Frontal cortex (tissue), 4 donors: ENCODE results near the gene FHL1. TPM values are rescaled to one million over a fixed set of nuclear protein-coding genes. Genes with fewer than 3 reads are reported as not detected.
"Not testable (repeated sequence)": the region's sequence is repeated elsewhere in the genome, so short reads cannot be mapped to it uniquely, and the experiment has no call there.

Experiments used
- DNase-seq, 2 donors: peaks; one replicate each; pipeline ENCODE4 v3.0.0; 2012; ENCODE audit warnings: low spot score in 2 of 2
- FAIRE-seq: peaks from 2 replicates; lab custom pipeline; 2012; peaks lifted over from hg19 to GRCh38; lab: Jason Lieb, UNC
- total RNA-seq: library from RNA; depleted of rRNA; stranded (reverse); fragments of >200 nt; gene quantifications from one replicate; pipeline ENCODE4 v1.2.3, GENCODE V29; 2014
- donor health status: control.
- donor health status: control.
- donor health status: control.

The FHL1 gene
- total RNA-seq, 1 donor from 2014 or later, result 90.1 TPM

DNA sequence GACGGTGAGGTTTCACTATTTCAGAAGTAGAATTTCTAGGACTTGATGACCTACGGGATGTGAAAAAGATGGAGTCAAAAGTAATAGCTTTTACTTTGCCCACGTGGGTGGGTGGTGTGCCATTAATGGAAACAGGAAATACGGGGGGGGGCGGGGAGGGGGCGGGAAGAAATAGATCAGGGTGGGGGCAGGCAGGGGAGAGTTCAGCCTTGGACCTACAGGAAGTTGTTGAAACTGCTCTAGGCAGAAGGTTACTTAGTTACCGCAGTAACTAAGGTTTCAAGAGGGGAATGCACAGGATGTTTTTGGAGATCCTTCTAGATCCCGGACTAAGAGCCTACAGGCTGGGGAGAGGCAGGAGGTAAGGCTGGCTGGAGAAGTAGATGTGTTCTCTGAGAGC is 3.6 kb upstream of the FHL1 start:
- no peak for FAIRE-seq

DNA sequence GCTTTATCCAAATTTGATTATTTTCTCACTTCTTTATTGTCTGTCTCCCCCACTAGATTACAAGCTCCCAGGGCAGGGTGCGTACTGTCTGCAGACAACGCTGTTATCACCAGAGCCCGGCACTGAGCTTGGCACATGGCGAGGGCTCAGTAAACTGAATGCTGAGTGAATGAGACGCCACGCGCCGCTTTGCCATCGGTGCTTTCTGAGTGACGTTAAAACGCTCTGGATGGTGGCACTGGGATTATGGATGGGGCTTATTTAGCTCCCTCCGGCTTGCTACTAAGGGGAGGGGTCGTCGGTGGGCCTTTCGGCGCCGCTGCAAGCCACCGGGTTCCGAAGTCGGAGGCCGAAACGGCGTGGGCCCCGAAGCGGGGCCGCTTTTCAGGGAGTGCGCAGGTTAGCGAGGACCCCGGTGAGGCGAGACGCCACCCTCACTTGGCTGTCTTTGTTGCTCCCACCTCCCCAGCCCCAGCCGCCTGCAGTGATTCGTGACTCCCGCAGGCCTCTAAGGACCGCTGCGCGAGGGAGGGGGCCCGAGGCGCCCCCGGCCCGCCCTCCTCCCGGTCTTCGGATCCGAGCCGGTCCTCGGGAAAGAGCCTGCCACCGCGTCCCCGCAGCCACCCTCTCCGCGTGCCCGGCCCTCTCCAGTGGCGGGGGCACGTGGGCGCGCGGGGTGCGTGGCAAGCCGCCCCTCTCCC is 569 bp upstream of the FHL1 start:
- FAIRE-seq (no peak), DNase-seq (no peak)

More for the DNA sequence above, 3.6 kb upstream of the FHL1 start:
- no peak for DNase-seq

GRCh38 chrX:136147976-136148375 is 643 bp downstream of the FHL1 start:
- FAIRE-seq (no peak), DNase-seq (peak in 1 of 2 donors; percentile 20)

DNA sequence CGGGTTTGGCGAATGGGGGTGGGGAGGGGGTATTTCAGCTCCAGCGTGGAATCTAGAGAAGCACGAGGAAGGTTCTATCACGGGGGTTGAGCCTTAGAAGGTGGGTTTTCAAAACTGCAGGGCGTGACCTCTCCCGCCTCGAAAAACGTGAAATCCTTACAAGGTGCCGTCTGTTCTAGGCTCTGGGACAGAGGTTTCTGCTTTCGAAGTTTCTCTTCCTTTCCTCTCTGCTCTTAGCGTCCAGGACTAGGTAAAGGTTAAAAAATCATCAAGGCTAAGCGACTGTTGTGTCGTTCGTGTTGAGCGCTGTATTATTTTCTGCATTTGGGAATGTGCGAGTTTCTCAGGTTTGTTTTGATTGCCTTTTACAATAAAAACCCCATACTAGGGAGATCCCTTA is 1.1 kb downstream of the FHL1 start:
- DNase-seq (no peak), FAIRE-seq (no peak)

DNA sequence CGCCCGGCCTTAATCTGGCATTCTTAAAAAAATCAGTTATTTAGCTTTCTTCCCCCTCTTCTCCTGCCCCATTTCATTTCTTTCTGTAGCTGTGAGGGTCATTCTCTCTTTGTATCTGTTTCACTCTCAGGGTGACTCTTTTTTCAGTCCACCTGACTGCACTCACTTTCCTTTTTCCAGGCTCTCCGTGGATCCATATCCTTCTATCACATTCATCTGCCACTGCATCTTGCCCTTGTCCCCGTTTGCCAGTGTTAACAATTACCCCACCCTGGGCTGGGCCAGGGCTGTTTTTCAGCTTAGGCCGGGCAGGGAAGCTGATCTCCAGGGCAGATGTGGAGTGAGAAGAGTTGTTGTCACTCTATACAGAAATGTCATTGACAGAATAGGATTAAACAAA is 7.7 kb downstream of the FHL1 start:
- FAIRE-seq, result no peak
- no peak for DNase-seq

GRCh38 chrX:136156560-136157117 is 9.3 kb downstream of the FHL1 start:
- FAIRE-seq (no peak), DNase-seq (no peak)

- FAIRE-seq, result no peak
These were observed 9.9 kb downstream of the FHL1 start for GRCh38 chrX:136157187-136157586.

GRCh38 chrX:136158685-136159084 is 11.4 kb downstream of the FHL1 start:
- FAIRE-seq, result no peak

More at GRCh38 chrX:136157187-136157586, 9.9 kb downstream of the FHL1 start:
- no peak for DNase-seq

GRCh38 chrX:136159611-136160025 is 12.3 kb downstream of the FHL1 start:
- FAIRE-seq, result no peak
- no peak for DNase-seq

More at GRCh38 chrX:136158685-136159084, 11.4 kb downstream of the FHL1 start:
- no peak for DNase-seq

GRCh38 chrX:136162827-136163570 is 15.7 kb downstream of the FHL1 start:
- DNase-seq, result no peak
- no peak for FAIRE-seq

GRCh38 chrX:136163689-136164088 is 16.4 kb downstream of the FHL1 start:
- DNase-seq, result no peak
- FAIRE-seq, result no peak

GRCh38 chrX:136165406-136165805 is 18.1 kb downstream of the FHL1 start:
- FAIRE-seq, result no peak
- no peak for DNase-seq

- FAIRE-seq (no peak), DNase-seq (no peak)
These were observed 19.0 kb downstream of the FHL1 start for GRCh38 chrX:136166221-136166855.

- DNase-seq, FAIRE-seq: not testable (repeated sequence)
These were observed 20.7 kb downstream of the FHL1 start for GRCh38 chrX:136167989-136168388.

- DNase-seq (peak in 1 of 2 donors; percentile 34), FAIRE-seq (no peak)
These were observed 21.8 kb downstream of the FHL1 start for GRCh38 chrX:136168929-136169735.

GRCh38 chrX:136170139-136170800 is 22.9 kb downstream of the FHL1 start:
- no peak for DNase-seq
- FAIRE-seq, result no peak

GRCh38 chrX:136171420-136171819 is 24.1 kb downstream of the FHL1 start:
- FAIRE-seq (no peak), DNase-seq (no peak)

GRCh38 chrX:136176399-136176825 is 29.1 kb downstream of the FHL1 start:
- FAIRE-seq (no peak), DNase-seq (no peak)

DNA sequence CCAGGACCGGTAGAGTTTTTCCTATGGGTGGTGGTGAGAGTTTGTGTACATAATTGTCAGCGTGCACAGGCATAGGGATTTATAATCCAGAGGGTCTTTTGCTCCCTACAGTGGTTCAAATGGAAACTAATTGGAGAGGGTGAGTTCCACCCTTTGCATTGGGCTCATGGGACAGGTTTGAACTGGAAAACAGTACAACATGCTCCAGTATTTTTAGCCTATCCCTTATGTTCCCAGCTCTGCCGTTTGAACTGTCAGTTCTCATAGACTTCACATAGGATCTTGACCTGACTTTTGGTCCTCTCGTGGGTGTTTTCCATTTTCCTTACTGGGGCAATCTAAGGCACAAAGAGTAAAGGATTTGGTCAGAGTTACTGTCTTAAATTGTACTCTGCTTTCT is 31.8 kb downstream of the FHL1 start:
- no peak for FAIRE-seq
- no peak for DNase-seq
